OCI-LY1 (cell line): Measurements from ENCODE around the gene TMEM207.

ENCODE experiments used
- EZH2 ChIP-seq: fragments of 200-600 bp; sonication (generic), shearing (Covaris generic); IDR thresholded peaks from 2 replicates; pipeline ENCODE4 v1.8.0; 2017; ENCODE audit warnings: borderline replicate concordance, mixed run types, mild to moderate bottlenecking, antibody characterized with exemption, low read length, moderate library complexity, mixed read lengths
- TF ChIP-seq, protein P1 (sequence below): fragments of 200-600 bp; sonication (generic), shearing (Covaris generic); IDR thresholded peaks from 2 replicates; pipeline ENCODE4 v1.5.1; 2017; ENCODE audit warnings: mild to moderate bottlenecking, antibody characterized with exemption, low read length, moderate library complexity, mixed read lengths

GRCh38 chr3:190495796-190496195, 46.1 kb upstream of the TMEM207 start:
- TF ChIP-seq, protein P1, sequence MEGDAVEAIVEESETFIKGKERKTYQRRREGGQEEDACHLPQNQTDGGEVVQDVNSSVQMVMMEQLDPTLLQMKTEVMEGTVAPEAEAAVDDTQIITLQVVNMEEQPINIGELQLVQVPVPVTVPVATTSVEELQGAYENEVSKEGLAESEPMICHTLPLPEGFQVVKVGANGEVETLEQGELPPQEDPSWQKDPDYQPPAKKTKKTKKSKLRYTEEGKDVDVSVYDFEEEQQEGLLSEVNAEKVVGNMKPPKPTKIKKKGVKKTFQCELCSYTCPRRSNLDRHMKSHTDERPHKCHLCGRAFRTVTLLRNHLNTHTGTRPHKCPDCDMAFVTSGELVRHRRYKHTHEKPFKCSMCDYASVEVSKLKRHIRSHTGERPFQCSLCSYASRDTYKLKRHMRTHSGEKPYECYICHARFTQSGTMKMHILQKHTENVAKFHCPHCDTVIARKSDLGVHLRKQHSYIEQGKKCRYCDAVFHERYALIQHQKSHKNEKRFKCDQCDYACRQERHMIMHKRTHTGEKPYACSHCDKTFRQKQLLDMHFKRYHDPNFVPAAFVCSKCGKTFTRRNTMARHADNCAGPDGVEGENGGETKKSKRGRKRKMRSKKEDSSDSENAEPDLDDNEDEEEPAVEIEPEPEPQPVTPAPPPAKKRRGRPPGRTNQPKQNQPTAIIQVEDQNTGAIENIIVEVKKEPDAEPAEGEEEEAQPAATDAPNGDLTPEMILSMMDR: no peak
- TF ChIP-seq EZH2: no peak
